Measurements from ENCODE around the gene MBD3L1. TPM values are rescaled to one million over a fixed set of nuclear protein-coding genes. Genes with fewer than 3 reads are reported as not detected.

The MBD3L1 gene
- total RNA-seq, 2 experiments from 2014 or later = not detected

DNA sequence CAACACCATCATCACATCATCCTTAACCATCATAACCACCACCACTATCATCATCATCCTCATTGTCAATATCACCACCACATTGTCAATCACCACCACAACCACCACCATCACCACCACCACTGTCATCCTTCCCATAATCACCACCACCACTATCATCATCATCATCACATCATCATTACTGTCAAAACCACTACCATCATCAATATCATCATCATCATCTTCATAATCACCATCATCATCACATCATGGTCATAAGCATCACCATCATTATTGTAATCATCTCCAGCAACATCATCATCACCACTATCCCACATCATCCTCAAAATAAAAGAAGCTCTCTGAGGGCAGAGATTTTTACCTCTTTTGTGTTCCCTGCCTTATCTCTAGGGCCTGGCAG is 52.2 kb downstream of the MBD3L1 start:
- intact Hi-C loops (cut with DNase I, micrococcal nuclease) = no loop called here
- H3K4me1 Mint-ChIP-seq = no peaks in the 10 kb centered on the region
- H3K9me3 Mint-ChIP-seq (ENCODE audit: low read depth) = peaks cover 7% of the 10 kb centered on the region
- ChIA-PET POLR2A (no interaction called here), CTCF (no interaction called here)
- H3K4me3 Mint-ChIP-seq = no peak overlapping the region
- DNase-seq (no peak), ATAC-seq (no peak)
- H3K36me3 Mint-ChIP-seq (ENCODE audit: low read depth) = no peaks in the 10 kb centered on the region
- H3K27ac Mint-ChIP-seq = no peak overlapping the region
- no peaks in the 10 kb centered on the region for H3K27me3 Mint-ChIP-seq

DNA sequence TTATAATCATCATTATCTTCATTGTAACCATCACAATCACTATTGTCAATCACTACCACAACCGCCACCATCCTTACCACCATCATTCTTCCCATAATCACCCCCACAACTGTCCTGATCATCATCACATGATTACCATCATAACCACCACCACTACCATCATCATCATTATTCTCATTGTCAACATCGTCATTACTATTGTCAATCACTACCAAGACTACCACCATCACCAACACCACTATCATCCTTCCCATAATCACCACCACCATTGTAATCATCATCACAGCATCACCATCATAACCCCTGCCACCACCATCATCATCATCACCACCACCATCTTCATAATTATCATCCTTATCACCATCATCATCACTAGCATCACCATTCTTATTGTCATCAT is 55.2 kb downstream of the MBD3L1 start:
- Mint-ChIP-seq H3K4me1 (no peaks in the 10 kb centered on the region), H3K27ac (no peak overlapping the region), H3K9me3 (ENCODE audit: low read depth) (no peaks in the 10 kb centered on the region), H3K36me3 (ENCODE audit: low read depth) (no peaks in the 10 kb centered on the region), H3K4me3 (no peak overlapping the region), H3K27me3 (no peaks in the 10 kb centered on the region)
- DNase-seq (no peak), ATAC-seq (no peak)
- intact Hi-C loops (cut with DNase I, micrococcal nuclease) = no loop called here
- ChIA-PET POLR2A (no interaction called here), CTCF (no interaction called here)

DNA sequence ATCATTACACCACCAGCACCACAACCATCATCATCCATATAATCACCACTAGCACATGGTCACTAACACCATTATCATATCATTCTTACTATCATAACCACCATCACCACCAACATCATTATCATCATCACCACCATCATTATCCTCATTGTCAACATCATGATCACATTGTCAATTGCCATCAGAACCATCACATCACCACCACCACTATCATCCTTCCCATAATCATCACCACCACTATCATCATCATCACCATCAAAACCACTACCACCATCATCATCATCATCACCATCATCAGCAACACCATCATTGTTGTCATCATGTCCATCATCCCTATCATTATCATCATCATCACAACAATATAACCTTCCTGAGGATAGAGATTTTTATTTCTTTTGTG is 58.1 kb downstream of the MBD3L1 start:
- POLR2A ChIA-PET = no interaction called here
- no peaks in the 10 kb centered on the region for H3K4me1 Mint-ChIP-seq

More for the DNA sequence above, 58.1 kb downstream of the MBD3L1 start:
- intact Hi-C loops (cut with DNase I, micrococcal nuclease) = no loop called here
- H3K27me3 Mint-ChIP-seq = no peaks in the 10 kb centered on the region
- H3K36me3 Mint-ChIP-seq (ENCODE audit: low read depth) = no peaks in the 10 kb centered on the region
- DNase-seq (no peak), ATAC-seq (no peak)
- no peak overlapping the region for H3K27ac Mint-ChIP-seq
- no peak overlapping the region for H3K4me3 Mint-ChIP-seq
- CTCF ChIA-PET = no interaction called here
- H3K9me3 Mint-ChIP-seq (ENCODE audit: low read depth) = no peaks in the 10 kb centered on the region

Other genes starting within 250 kb of the MBD3L1 start
- gene ADAMTS10, start 221.7 kb upstream of the MBD3L1 start, total RNA-seq = 1 to 10 TPM; 4.5 to 5.0 TPM
- not detected for gene NFILZ, start 201.7 kb upstream of the MBD3L1 start, total RNA-seq
- not detected for gene ACTL9, start 133.6 kb upstream of the MBD3L1 start, total RNA-seq
- not detected for gene OR2Z1, start 110.7 kb upstream of the MBD3L1 start, total RNA-seq
- 10 to 100 TPM; 31.8 to 33.5 TPM for gene ZNF558, start 73 bp upstream of the MBD3L1 start, total RNA-seq
- gene MUC16, start 178.0 kb downstream of the MBD3L1 start, total RNA-seq = not detected